ENCODE measurements around the gene GJC2. TPM values are rescaled to one million over a fixed set of nuclear protein-coding genes. Genes with fewer than 3 reads are reported as not detected.
"Not testable (repeated sequence)": the region's sequence is repeated elsewhere in the genome, so short reads cannot be mapped to it uniquely, and the experiment has no call there.

GJC2 gene
- polyA plus RNA-seq, 3 donors from 2014 or later, result not detected

DNA sequence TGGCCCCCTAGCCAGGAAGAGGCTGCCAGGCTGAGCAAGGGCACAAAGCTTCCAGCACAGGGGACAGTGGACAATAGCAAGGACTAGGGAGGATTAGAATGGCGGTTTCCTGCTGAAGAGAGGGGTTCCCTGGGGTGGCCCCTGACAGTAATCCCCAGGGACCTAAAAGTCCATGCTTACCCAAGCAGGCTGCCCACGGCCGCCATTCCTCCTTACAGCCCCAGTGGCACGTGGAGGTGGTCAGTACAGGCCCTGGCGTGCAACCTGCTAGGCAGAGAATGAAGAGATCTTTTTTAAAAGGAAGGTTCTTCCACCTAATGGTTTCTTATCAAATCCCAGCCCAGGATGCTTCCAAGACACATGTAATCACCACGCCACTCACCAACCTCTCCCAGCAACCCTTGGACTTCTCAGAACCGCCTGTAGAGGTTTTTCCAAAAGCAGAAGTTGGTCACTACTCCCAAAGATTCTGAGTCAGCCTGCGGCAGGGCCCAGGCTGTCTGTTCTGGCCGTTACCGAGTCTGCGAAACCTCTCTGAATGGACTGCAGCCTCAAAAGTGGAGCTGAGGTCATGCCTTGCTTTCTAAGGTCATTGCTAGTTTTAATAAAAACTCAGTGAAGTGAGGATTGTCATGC is 41.6 kb upstream of the GJC2 start:
- no peaks in the 10 kb centered on the region for H3K9me3 Mint-ChIP-seq
- H3K4me3 Mint-ChIP-seq, result peak overlapping the region; percentile 91 to 94 (median 92)
- H3K27me3 Mint-ChIP-seq (ENCODE audit: low read depth in 3 of 3), result peaks cover 5 to 10% (median 8%) of the 10 kb centered on the region in 3 donors
- peaks cover 35 to 36% of the 10 kb centered on the region in 2 donors for H3K4me1 Mint-ChIP-seq
- H3K27ac Mint-ChIP-seq, result peak overlapping the region; percentile 50 to 93 (median 74)
- DNase-seq, result no peak
- H3K36me3 Mint-ChIP-seq, result peaks cover 0 to 5% (median 0%) of the 10 kb centered on the region in 3 donors

GRCh38 chr1:228108742-228109072 is 41.0 kb upstream of the GJC2 start:
- Mint-ChIP-seq H3K4me1 (peaks cover 31% of the 10 kb centered on the region in 2 donors), H3K4me3 (peak overlapping the region; percentile 91 to 94 (median 92)), H3K9me3 (no peaks in the 10 kb centered on the region), H3K27ac (peak overlapping the region; percentile 50 to 93 (median 74)), H3K27me3 (ENCODE audit: low read depth in 3 of 3) (peaks cover 2 to 7% (median 5%) of the 10 kb centered on the region in 3 donors), H3K36me3 (peaks cover 0 to 5% (median 0%) of the 10 kb centered on the region in 3 donors)
- no peak for DNase-seq

DNA sequence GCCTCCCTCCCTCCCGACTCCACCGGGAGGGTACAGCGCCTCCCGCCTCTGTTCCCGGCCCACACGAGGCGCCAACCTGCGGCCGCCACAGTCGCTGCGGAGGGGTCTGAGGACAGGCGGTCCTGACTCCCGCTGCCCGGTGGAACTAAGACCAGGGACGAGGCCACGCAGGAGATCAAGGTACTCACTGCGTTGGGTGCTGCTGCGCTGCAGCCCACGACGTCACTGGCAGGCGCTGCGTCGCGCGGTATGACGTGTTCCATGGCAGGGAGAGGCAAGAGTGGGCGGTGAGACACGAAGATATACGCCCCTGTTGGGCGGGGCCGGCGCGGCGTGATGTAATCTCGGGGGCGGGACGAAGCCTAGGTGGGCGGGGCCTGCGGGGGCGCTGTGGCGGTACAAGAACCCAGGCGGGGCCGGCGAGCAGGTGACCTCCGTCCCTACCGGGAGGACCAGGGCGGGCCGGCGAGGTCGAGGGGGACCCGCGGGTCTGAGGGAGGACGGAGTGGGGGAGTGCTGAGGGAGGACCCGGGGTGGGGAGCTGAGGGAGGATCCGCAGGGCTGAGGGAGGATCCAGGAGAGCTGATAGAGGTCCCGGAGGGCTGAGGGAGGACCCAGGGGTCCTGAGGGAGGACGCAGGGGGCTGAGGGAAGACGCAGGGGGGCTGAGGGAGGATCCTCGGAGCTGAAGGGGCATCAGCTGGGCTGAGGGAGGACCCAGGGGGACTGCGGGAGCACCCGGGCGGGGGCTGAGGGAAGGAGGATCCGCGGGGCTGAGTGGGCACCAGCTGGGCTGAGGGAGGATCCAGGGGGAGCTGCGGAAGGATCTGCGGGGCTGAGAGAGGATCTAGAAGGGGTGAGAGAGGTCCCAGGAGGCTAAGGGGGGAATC is 40.4 kb upstream of the GJC2 start, which contains the start of gene MRPL55:
MRPL55 (minus strand) TSS at position 227 of the 889 bp plus-strand sequence. CDS start 1,039 bp downstream, outside the sequence.
- Mint-ChIP-seq H3K27ac (peak within 1 kb of the TSS; percentile 91 to 95 (median 92)), H3K4me3 (peak within 1 kb of the TSS; percentile 91 to 94 (median 92)), H3K4me1 (peaks cover 26% of the 10 kb centered on the region in 2 donors), H3K27me3 (ENCODE audit: low read depth in 3 of 3) (peaks cover 2 to 7% (median 3%) of the 10 kb centered on the region in 3 donors), H3K36me3 (peaks cover 0 to 5% (median 0%) of the 10 kb centered on the region in 3 donors), H3K9me3 (no peaks in the 10 kb centered on the region)
- DNase-seq, result peak; percentile 98

DNA sequence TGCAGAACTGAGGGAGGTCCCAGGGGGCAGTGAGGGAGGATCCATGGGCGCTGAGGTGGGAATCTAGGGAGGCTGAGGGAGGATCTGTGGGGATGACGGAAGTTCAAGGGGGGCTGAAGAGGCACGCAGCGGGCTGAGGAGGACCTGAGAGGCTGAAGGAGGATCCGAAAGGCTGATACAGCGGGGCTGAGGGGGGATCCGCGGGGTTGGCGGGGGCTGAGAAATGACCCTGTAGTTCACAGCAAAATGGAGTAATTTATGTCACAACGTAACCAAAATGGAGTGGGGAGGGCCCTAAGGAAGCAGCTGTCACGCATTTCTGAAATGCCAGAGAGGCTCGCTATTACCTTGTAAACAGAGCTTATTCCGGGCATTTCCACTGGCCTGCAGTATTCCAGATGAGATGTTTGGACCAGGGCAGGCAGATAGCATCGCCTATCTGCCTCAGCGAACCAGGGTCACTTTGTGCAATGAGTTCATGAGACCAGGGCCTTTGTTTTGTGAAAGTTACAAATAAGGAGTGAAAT is 39.7 kb upstream of the GJC2 start:
- peaks cover 0 to 5% (median 0%) of the 10 kb centered on the region in 3 donors for H3K36me3 Mint-ChIP-seq
- DNase-seq, result no peak
- peaks cover 20 to 22% of the 10 kb centered on the region in 2 donors for H3K4me1 Mint-ChIP-seq
- H3K27ac Mint-ChIP-seq, result peak overlapping the region; percentile 91 to 95 (median 92)
- H3K27me3 Mint-ChIP-seq (ENCODE audit: low read depth in 3 of 3), result peaks cover 0 to 7% (median 2%) of the 10 kb centered on the region in 3 donors
- H3K4me3 Mint-ChIP-seq, result peak overlapping the region; percentile 91 to 94 (median 92)
- H3K9me3 Mint-ChIP-seq, result no peaks in the 10 kb centered on the region

DNA sequence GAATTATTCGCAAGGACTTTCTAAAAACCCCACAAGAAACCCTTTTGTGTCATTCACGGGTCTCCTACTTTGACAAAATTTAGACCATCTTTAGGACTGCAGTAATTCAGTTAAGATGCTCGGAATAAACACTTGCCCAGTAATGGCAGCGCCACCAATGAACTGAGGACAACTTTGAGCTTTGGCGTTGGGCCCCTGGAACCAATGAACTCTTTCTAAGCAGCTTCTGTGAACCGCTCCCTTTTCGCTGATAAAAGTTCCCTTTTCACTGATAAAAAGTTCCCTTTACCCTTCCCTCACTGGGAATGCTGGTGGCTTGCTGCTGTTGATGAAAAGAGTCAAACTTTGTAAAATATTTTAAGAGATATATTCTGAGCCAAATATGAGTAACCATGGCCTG is 39.2 kb upstream of the GJC2 start:
- peak overlapping the region in 1 of 5 donors; percentile 91 for H3K4me3 Mint-ChIP-seq
- H3K27me3 Mint-ChIP-seq (ENCODE audit: low read depth in 3 of 3), result peaks cover 0 to 7% (median 2%) of the 10 kb centered on the region in 3 donors
- DNase-seq, result no peak
- H3K9me3 Mint-ChIP-seq, result no peaks in the 10 kb centered on the region
- peaks cover 0 to 5% (median 0%) of the 10 kb centered on the region in 3 donors for H3K36me3 Mint-ChIP-seq
- peaks cover 20 to 22% of the 10 kb centered on the region in 2 donors for H3K4me1 Mint-ChIP-seq
- H3K27ac Mint-ChIP-seq, result peak overlapping the region in 2 of 6 donors; percentile 30 to 40

DNA sequence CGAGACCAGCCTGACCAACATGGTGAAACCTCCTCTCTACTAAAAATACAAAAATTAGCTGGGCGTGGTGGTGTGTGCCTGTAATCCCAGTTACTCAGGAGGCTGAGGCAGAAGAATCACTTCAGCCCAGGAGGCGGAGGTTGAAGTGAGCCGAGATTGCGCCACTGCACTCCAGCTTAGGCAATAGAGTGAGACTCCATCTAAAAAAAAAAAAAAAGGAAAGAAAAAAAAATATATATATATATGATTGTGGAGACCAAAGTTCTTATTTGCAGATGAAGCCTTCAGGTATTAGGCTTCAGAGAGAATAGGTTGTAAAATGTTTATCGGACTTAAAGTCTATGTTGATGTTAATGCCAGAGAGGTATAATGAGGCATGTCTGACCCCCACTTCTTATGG is 38.4 kb upstream of the GJC2 start:
- DNase-seq; H3K9me3 Mint-ChIP-seq; H3K27ac Mint-ChIP-seq; H3K36me3 Mint-ChIP-seq; H3K27me3 Mint-ChIP-seq (ENCODE audit: low read depth in 3 of 3): not testable (repeated sequence)
- Mint-ChIP-seq H3K4me3 (peak overlapping the region in 1 of 5 donors; percentile 29), H3K4me1 (peaks cover 20 to 22% of the 10 kb centered on the region in 2 donors)

DNA sequence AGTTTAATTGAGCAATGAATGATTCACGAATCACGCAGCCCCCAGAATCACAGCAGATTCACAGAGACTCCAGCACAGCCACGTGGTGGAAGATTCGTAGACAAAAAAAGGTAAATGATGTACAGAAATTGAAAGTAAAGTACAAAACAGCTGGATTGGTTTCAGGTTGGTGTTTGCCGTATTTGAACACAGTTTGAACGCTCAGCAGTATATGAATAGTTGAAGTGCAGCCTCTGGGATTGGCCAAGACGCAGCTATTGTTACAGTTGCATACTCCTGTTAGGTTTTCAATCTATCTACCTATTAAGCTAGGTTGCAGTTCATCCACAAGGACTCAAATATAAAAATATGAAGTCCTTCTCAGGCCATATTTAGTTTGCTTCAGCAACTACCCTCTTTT is 37.6 kb upstream of the GJC2 start:
- H3K36me3 Mint-ChIP-seq, result no peaks in the 10 kb centered on the region
- no peak overlapping the region for H3K4me3 Mint-ChIP-seq
- DNase-seq, result no peak
- H3K9me3 Mint-ChIP-seq, result no peaks in the 10 kb centered on the region
- H3K27me3 Mint-ChIP-seq (ENCODE audit: low read depth in 3 of 3), result peaks cover 2 to 7% (median 3%) of the 10 kb centered on the region in 3 donors
- peaks cover 20 to 22% of the 10 kb centered on the region in 2 donors for H3K4me1 Mint-ChIP-seq
- H3K27ac Mint-ChIP-seq, result no peak overlapping the region

GRCh38 chr1:228112617-228113016 is 37.1 kb upstream of the GJC2 start:
- H3K4me3 Mint-ChIP-seq, result no peak overlapping the region
- peaks cover 2 to 7% (median 3%) of the 10 kb centered on the region in 3 donors for H3K27me3 Mint-ChIP-seq (ENCODE audit: low read depth in 3 of 3)
- H3K36me3 Mint-ChIP-seq, result no peaks in the 10 kb centered on the region
- peaks cover 20 to 22% of the 10 kb centered on the region in 2 donors for H3K4me1 Mint-ChIP-seq
- no peaks in the 10 kb centered on the region for H3K9me3 Mint-ChIP-seq
- H3K27ac Mint-ChIP-seq, result no peak overlapping the region
- no peak for DNase-seq

GRCh38 chr1:228114827-228115226 is 34.9 kb upstream of the GJC2 start:
- H3K4me3 Mint-ChIP-seq, result no peak overlapping the region

DNA sequence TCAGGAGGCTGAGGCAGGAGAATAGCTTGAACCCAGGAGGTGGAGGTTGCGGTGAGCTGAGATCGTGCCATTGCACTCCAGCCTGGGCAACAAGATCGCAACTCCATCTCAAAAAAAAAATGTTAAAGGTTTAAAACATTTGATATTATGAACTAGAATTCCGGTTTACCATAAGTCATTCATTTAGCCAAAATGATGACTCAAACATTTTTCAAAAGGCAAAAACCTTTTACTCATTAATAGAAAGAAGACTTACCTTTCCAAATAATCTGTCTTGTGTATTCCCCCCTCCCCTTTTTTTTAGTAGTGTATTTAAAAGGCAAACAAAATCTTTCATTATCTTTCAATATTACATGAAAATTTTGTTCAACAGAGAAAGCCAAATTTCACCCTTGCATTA is 32.4 kb upstream of the GJC2 start:
- H3K4me3 Mint-ChIP-seq, result no peak overlapping the region
- no peak overlapping the region for H3K27ac Mint-ChIP-seq

More at GRCh38 chr1:228114827-228115226, 34.9 kb upstream of the GJC2 start:
- no peak for DNase-seq
- Mint-ChIP-seq H3K9me3 (no peaks in the 10 kb centered on the region), H3K36me3 (no peaks in the 10 kb centered on the region), H3K27me3 (ENCODE audit: low read depth in 3 of 3) (peaks cover 0 to 5% (median 2%) of the 10 kb centered on the region in 3 donors), H3K27ac (no peak overlapping the region), H3K4me1 (peaks cover 4 to 5% of the 10 kb centered on the region in 2 donors)

DNA sequence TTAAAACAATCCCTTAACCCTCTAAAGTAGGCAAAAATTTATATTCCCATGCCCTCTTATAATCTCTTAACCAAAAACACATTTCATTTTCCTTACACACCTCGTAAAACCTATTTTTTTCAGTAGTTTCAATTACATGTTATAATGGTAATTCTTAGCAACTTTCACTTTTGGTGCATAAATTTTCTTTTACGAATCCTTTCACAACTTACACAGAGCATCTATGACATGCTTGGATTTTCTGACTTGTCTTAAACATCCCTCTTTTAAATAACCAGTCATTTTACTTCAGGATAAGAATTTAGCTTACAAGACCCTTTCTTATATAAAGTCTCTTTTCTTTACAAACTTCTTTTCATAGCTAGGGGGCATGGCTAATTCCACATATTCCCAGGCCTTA is 31.7 kb upstream of the GJC2 start:
- no peak for DNase-seq
- no peaks in the 10 kb centered on the region for H3K4me1 Mint-ChIP-seq
- no peak overlapping the region for H3K27ac Mint-ChIP-seq
- H3K27me3 Mint-ChIP-seq (ENCODE audit: low read depth in 3 of 3), result peaks cover 0 to 5% (median 2%) of the 10 kb centered on the region in 3 donors
- H3K4me3 Mint-ChIP-seq, result no peak overlapping the region
- no peaks in the 10 kb centered on the region for H3K9me3 Mint-ChIP-seq
- H3K36me3 Mint-ChIP-seq, result no peaks in the 10 kb centered on the region

More for the DNA sequence above, 32.4 kb upstream of the GJC2 start:
- no peak for DNase-seq
- H3K36me3 Mint-ChIP-seq, result no peaks in the 10 kb centered on the region
- no peaks in the 10 kb centered on the region for H3K9me3 Mint-ChIP-seq
- no peaks in the 10 kb centered on the region for H3K4me1 Mint-ChIP-seq
- H3K27me3 Mint-ChIP-seq (ENCODE audit: low read depth in 3 of 3), result peaks cover 0 to 5% (median 2%) of the 10 kb centered on the region in 3 donors

DNA sequence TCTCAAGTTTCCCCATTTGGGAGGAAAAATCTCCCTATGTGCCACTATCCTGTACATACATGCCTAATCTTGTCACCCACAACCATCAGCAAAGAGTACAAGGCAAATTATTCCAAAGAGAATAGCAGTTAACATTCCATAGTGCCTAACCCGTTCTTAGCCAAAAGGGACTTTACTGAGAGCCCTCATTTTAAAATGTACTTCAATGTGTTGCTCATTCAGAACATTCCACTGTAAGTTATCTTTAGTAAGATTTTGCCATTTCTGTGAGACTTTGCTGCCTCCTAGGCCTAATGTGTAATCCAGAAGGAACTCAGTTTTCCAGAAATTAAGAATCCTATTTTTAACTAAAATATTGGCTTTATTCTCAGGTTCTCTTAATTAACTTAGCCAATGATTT is 29.4 kb upstream of the GJC2 start:
- H3K9me3 Mint-ChIP-seq, result no peaks in the 10 kb centered on the region
- H3K36me3 Mint-ChIP-seq, result no peaks in the 10 kb centered on the region
- no peak overlapping the region for H3K4me3 Mint-ChIP-seq
- H3K4me1 Mint-ChIP-seq, result no peaks in the 10 kb centered on the region
- H3K27me3 Mint-ChIP-seq (ENCODE audit: low read depth in 3 of 3), result peaks cover 0 to 5% (median 2%) of the 10 kb centered on the region in 3 donors
- no peak for DNase-seq
- H3K27ac Mint-ChIP-seq, result peak overlapping the region in 1 of 6 donors; percentile 16

- peak overlapping the region in 1 of 6 donors; percentile 16 for H3K27ac Mint-ChIP-seq
- H3K4me3 Mint-ChIP-seq, result no peak overlapping the region
- no peak for DNase-seq
Measured at GRCh38 chr1:228120857-228121489, 28.8 kb upstream of the GJC2 start.

More at GRCh38 chr1:228120857-228121489, 28.8 kb upstream of the GJC2 start:
- Mint-ChIP-seq H3K4me1 (no peaks in the 10 kb centered on the region), H3K27me3 (ENCODE audit: low read depth in 3 of 3) (peaks cover 0 to 5% (median 2%) of the 10 kb centered on the region in 3 donors), H3K36me3 (no peaks in the 10 kb centered on the region), H3K9me3 (no peaks in the 10 kb centered on the region)
